MV-4-11 (cell line): ENCODE data around the gene GREB1L.
"Not testable (repeated sequence)": the region's sequence is repeated elsewhere in the genome, so short reads cannot be mapped to it uniquely, and the experiment has no call there.

Source experiments
- DNase-seq: peaks from one replicate; lab custom pipeline; 2025; lab: John Stamatoyannopoulos, UW

The GREB1L gene

GRCh38 chr18:21242141-21242779 lies at the start of gene GREB1L:
TSS of gene GREB1L (plus strand) at chr18:21242232. CDS start at chr18:21383519, 141,287 bp downstream.
- DNase-seq, result peak; percentile 9

- DNase-seq, result no peak
Measured at GRCh38 chr18:21192308-21192624, 49.8 kb upstream of the GREB1L start.

DNA sequence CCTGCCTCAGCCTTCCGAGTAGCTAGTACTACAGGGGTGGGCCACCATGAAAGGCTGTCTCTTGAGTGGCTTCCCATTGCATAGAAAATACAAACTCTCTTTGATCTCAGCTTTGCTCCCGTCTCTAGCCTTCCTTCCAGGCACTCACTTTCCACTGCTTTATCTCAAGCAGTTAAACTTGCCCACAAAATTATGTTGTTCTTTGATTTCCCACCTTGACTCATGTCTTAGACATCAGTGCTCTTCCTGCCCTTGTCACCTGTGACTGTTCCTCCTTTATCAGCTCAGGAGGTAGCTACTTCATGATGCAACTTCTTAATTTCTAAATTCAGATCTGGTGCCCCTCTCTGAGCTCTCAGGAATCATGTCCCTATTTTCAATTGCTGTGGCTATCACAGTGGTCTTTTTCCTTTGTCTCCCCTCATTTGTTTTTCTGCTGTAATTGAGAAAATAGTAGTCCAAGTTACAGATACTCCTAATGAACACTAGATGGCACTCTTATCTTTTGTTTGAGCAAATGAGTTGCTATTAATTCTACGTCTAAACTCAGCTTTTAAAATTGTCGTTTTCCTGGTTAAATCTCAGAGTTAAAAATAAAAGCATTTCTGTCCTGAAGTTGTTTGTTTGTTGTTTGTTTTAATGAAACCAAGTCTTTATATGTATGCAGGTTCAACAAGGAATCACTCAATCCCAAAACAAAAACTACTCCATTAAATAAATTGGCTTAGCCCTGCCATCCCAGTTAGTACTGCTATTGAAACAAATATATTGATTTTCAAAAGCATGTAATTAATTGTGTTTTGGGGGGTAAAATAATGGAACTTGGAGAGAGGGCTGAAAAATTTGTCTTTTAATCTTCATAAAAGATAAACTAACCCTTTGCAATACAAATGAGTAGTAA lies 46.9 kb upstream of the GREB1L start:
- peak; percentile 43 for DNase-seq

GRCh38 chr18:21196426-21196825 lies 45.6 kb upstream of the GREB1L start:
- DNase-seq, result no peak

DNA sequence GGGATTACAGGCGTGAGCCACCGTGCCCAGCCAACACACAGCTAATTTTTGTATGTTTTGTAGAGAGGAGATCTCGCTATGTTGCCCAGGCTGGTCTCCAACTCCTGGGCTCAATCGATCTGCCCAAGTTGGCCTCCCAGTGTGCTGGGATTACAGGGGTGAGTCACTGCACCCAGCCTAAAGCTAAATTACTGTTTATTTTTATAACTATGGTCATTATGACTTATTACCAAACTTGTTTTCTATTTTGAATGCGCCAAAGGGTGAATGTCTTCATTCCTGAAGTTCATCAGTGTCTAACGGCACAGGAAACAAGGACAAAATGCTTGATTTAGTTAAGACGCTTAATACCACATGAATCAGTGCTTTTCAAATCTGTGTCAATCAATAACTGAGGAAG lies 38.9 kb upstream of the GREB1L start:
- no peak for DNase-seq

DNA sequence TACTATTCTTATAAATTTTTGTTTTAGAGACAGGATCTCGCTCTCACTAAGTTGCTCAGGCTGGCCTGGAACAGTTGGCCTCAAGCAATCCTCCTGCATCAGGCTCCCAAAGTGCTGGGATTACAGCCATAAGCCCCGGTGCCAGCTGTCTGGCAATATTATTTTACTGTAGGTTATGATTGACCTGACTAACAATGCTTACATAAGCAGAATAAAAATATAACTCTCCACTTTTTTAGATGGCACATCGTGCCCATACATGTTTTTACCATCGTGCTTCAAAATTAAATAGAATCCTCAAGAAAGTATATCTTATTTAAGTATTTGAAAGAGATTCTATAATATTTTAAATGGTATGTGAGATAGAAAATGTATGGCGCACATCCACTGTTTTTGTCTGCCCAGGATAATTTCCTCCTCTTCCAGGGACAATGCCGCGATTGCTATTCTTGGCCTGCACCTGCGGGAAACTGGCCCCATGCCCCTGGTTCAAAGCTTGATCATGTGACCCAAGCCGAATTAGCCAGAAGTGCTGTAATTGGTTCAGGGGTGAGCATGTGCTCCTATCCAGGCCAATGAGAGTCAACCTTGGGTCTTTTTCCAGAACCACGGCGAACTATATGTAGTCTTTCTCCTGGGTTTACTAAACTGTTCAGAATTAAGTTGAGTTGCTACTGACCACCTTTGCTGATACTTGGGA lies 38.3 kb upstream of the GREB1L start:
- DNase-seq, result no peak

GRCh38 chr18:21205695-21206094 lies 36.3 kb upstream of the GREB1L start:
- DNase-seq, result no peak

GRCh38 chr18:21210278-21210677 lies 31.8 kb upstream of the GREB1L start:
- no peak for DNase-seq

GRCh38 chr18:21210784-21211183 lies 31.2 kb upstream of the GREB1L start:
- DNase-seq, result no peak

GRCh38 chr18:21214409-21214808 lies 27.6 kb upstream of the GREB1L start:
- DNase-seq, result not testable (repeated sequence)

GRCh38 chr18:21215490-21215889 lies 26.5 kb upstream of the GREB1L start:
- no peak for DNase-seq

GRCh38 chr18:21218862-21219261 lies 23.2 kb upstream of the GREB1L start:
- DNase-seq, result no peak

GRCh38 chr18:21230436-21230835 lies 11.6 kb upstream of the GREB1L start:
- no peak for DNase-seq

DNA sequence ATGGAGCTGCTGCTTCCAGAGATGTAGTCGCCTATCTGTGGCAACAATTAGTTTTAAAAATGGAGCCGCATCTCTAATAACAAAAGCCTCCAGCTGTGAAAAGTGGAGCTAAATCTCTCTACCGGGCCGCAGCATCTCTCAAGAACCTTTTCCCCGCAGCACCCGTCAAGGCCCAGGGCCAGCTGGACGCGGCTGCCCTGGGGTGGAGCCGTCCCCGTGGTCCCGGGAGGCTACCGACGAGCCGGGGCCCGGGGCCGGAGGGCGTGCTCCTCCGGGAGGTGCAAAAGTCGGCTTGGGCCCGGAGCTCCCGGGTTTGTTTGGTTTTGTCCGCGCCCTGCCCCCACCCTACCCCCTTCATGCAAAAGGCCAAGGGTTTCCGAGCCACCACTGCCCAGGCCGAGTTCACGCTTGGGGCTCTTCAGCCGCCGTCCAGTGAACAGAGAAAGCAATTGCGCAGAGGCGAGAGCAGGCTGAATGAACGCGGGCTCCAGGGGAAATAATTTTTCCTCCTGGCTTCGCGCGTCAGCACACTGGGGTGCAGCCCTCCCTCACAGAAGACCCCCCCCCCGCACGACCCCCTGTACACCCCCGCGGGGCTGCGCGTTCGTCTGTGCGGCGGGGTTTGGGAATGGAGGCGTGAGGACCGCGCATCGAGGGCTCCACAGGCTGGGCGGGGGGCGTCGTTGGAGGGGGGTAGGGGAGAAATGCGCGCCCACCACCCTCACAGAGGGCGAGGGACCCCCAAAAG lies 557 bp upstream of the GREB1L start:
- DNase-seq, result no peak

- no peak for DNase-seq
Measured at GRCh38 chr18:21242780-21243401, 859 bp downstream of the GREB1L start.

DNA sequence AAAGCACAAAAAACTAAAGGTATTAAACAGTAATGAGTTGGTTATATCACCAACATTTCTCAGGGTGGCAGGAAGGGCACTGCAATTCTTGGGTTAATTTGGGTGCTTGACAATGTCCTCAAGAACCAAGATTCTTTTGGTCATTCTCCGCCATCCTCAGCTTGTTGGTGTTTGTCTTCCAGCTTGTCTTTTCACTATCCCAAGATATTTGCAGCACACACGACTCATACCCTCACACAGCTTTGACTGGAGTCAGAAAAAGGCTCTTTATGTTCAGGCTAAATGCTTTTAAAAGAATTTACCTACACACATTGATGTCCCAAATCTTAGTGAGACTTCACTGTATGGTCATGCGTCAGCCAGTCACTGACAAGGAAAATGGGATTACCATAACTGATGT lies 12.5 kb downstream of the GREB1L start:
- no peak for DNase-seq

DNA sequence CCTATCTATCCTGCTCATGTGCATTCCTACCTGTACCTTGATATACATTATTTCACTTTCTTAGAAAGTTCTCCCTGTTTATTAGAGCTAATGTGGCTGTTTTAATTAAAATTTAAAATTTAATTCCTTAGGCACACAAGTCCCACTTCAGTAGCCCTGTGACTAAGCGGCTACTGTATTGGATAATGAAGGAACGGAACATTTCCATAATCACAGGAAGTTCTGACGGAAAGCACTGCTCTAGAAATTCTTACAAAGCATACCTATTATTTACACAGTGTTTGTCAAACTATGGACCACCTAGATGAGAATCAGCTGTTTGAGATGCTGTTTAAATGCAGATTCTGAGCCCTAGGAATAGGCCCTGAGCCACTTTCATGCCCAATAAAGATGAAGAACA lies 13.2 kb downstream of the GREB1L start:
- DNase-seq, result no peak

DNA sequence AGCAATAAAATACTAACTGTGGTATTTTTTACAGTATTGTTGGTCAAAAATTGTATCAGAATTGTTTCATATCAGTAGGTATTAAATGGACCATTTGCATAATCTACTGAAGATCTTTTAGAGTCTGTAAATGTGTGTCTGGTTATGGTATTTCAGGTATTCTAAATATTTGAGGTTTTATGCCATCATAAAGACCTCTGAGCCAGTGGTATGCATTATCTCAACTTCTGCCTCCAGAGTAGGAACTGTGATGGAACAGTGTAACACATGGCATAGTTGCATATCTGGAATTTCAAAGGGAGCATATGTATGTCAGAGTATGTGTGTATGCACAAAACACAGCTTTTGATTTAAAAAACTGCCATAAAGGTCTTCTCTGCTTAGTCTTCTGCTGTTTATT lies 15.4 kb downstream of the GREB1L start:
- no peak for DNase-seq

GRCh38 chr18:21260621-21261020 lies 18.6 kb downstream of the GREB1L start:
- no peak for DNase-seq

- no peak for DNase-seq
Measured at GRCh38 chr18:21261352-21261751, 19.3 kb downstream of the GREB1L start.

DNA sequence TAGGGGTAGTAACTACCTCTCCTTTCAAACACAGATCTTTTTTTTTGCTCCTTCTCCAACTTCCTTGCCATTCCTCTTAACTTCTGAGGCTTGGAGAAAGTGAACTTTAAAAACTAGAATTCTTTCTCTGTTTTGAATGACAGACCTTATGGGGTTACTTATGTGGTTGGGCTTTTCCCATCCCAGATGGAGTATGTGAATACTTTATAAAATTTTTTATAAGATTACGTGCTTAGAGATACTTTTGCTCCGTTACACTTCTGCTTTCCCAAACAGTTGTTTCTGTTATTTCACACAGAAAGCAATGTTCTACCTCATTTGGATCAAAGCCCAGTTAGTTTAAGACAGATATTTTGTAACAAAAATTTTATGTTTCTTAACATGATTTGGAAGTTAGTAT lies 20.2 kb downstream of the GREB1L start:
- no peak for DNase-seq

DNA sequence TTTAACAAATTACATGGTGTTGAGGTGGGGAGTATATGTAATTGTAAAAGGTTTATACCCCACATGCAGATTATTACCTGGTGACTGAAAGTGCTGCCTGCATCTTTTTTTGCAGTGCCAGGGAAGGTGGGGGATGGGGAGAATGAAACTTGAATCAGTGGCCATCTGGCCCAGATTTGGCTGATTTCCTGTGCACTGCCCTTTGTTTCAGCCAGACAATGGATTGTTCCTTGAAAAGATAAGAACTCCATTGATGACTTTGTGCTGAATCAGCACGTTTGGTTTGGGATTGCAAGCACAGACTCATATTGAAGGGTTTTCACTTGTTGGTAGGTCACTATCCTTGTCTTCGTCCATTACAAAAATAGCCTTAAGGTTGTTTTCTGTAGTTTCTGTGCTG lies 20.9 kb downstream of the GREB1L start:
- no peak for DNase-seq
